OCI-LY7 (cell line): ENCODE measurements around the gene EXTL1.

Experiments
- CTCF ChIP-seq: fragments of 200-600 bp; sonication (generic); conservative IDR thresholded peaks from 2 replicates; pipeline ENCODE4 v1.5.1; 2014; ENCODE audit warnings: mild to moderate bottlenecking, antibody characterized with exemption, low read length, moderate library complexity, mixed read lengths
- EZH2phosphoT487 ChIP-seq: fragments of 200-600 bp; sonication (generic); IDR thresholded peaks from 2 replicates; pipeline ENCODE4 v1.6.1; 2018; ENCODE audit warnings: low read depth, borderline replicate concordance, mild to moderate bottlenecking, mixed run types, antibody characterized with exemption, low read length, moderate library complexity, mixed read lengths

DNA sequence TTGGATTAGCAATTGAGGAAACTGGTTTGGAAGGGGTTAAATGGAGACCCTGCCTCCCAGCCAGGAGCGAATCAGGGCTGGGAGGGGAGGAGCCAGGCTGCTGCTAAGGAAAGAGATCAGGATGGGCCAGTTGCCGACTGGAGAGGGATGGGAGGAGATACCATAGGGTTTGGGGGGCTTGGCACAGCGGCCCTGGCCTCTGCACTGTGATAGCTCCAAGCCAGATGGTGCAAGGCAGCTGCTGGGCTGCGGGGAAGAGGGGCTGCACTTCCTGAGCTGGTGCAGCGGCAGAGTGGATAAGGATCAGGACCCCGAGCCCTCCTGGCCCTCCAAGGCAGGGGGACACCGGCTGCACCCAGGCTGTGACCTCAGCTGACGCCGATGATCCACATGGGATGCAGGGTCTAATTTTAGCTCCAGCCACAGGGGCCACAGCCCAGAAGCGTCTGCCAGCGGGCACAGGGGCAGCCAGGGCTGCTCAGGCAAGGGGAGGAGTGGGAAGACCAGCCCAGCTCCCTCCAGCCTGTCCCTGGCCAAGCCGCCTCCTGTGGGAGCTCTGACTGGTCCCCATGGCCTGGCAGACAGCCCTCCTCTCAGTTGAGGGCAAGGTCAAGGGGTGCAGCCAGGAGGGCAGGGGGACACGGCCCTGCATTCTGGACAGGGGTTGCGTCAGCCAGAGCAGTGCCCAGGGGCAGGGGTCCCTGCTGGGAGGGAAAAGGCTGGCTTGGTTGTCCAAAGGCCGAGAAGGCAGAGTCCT lies at the start of gene EXTL1:
- TF ChIP-seq CTCF, result no peak
- no peak for TF ChIP-seq EZH2phosphoT487
